ENCODE results near the gene GPR45. TPM values are rescaled to one million over a fixed set of nuclear protein-coding genes. Genes with fewer than 3 reads are reported as not detected.

Gene GPR45
- total and polyA plus RNA-seq, 2 experiments from 2014 or later = 0.21 to 0.26 TPM

GRCh38 chr2:105290981-105291660 lies 49.6 kb downstream of the GPR45 start:
- Mint-ChIP-seq H3K9me3 (no peaks in the 10 kb centered on the region), H3K4me1 (peaks cover 6% of the 10 kb centered on the region; the same call in 2 of the 3 replicates), H3K27ac (no peak overlapping the region), H3K36me3 (ENCODE audit: low read depth) (peaks cover 38% of the 10 kb centered on the region), H3K27me3 (ENCODE audit: insufficient read depth, low read depth, poor library complexity) (peaks cover 4% of the 10 kb centered on the region), H3K4me3 (no peak overlapping the region)
- Histone ChIP-seq H3K36me3 (ENCODE audit: insufficient read depth) (peaks cover 16% of the 10 kb centered on the region), H3K4me3 (no peak overlapping the region), H3K9me2 (ENCODE audit: insufficient read depth) (no peaks in the 10 kb centered on the region), H3K79me2 (replicated peaks; ENCODE audit: insufficient read depth) (no peaks in the 10 kb centered on the region), H2AFZ (no peak overlapping the region), H3K27ac (ENCODE audit: low read depth) (no peak overlapping the region), H4K20me1 (replicated peaks; ENCODE audit: insufficient read depth) (0 out of 2 replicates have a peak, but pooled peaks cover 4% of the 10 kb centered on the region), H3K27me3 (ENCODE audit: insufficient read depth) (no peaks in the 10 kb centered on the region), H3K4me2 (no peak overlapping the region), H3K4me1 (ENCODE audit: insufficient read depth) (no peaks in the 10 kb centered on the region), H3F3A (replicated peaks; ENCODE audit: low read depth) (no peaks in the 10 kb centered on the region)
- no peak for DNase-seq (ENCODE audit: low spot score)
- TF ChIP-seq NANOG (IDR thresholded peaks at IDR 0.05; ENCODE audit: borderline replicate concordance) (no peak), ZNF331 (CRISPR knock-in tag; IDR thresholded peaks at IDR 0.05; ENCODE audit: low read depth) (no peak), EZH2 (IDR thresholded peaks at IDR 0.05; ENCODE audit: low read depth, unreplicated experiment) (no peak), EZH2phosphoT487 (IDR thresholded peaks at IDR 0.05; ENCODE audit: unreplicated experiment) (no peak), POLR2AphosphoS5 (IDR thresholded peaks at IDR 0.05; ENCODE audit: low read depth) (no peak), ZNF114 (CRISPR knock-in tag; IDR thresholded peaks at IDR 0.05) (no peak), STAT1 (IDR thresholded peaks at IDR 0.05; ENCODE audit: unreplicated experiment) (no peak), CREB1 (CRISPR knock-in tag; IDR thresholded peaks at IDR 0.05; ENCODE audit: low read depth) (no peak), ZNF462 (CRISPR knock-in tag; IDR thresholded peaks at IDR 0.05) (no peak), ETS1 (IDR thresholded peaks at IDR 0.05) (no peak)
- TF ChIP-seq, protein P1, sequence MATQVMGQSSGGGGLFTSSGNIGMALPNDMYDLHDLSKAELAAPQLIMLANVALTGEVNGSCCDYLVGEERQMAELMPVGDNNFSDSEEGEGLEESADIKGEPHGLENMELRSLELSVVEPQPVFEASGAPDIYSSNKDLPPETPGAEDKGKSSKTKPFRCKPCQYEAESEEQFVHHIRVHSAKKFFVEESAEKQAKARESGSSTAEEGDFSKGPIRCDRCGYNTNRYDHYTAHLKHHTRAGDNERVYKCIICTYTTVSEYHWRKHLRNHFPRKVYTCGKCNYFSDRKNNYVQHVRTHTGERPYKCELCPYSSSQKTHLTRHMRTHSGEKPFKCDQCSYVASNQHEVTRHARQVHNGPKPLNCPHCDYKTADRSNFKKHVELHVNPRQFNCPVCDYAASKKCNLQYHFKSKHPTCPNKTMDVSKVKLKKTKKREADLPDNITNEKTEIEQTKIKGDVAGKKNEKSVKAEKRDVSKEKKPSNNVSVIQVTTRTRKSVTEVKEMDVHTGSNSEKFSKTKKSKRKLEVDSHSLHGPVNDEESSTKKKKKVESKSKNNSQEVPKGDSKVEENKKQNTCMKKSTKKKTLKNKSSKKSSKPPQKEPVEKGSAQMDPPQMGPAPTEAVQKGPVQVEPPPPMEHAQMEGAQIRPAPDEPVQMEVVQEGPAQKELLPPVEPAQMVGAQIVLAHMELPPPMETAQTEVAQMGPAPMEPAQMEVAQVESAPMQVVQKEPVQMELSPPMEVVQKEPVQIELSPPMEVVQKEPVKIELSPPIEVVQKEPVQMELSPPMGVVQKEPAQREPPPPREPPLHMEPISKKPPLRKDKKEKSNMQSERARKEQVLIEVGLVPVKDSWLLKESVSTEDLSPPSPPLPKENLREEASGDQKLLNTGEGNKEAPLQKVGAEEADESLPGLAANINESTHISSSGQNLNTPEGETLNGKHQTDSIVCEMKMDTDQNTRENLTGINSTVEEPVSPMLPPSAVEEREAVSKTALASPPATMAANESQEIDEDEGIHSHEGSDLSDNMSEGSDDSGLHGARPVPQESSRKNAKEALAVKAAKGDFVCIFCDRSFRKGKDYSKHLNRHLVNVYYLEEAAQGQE (IDR thresholded peaks at IDR 0.05; ENCODE audit: unreplicated experiment) = no peak
- no peak for ATAC-seq

Measured in GM23338 (cell line).